HUES6 (cell line): ENCODE results near the gene KLHL40.

Experiments
- H3K27ac ChIP-seq: 2 replicates; pipeline ENCODE4 v1.7.0; 2013; ENCODE audit warnings: low read depth, mild to moderate bottlenecking, low read length, inconsistent platforms
- H3K27me3 ChIP-seq: 2 replicates; pipeline ENCODE4 v1.6.1; 2013; ENCODE audit warnings: low read length; ENCODE audit not compliant: control insufficient read depth, insufficient read depth
- H3K36me3 ChIP-seq: 2 replicates; pipeline ENCODE4 v1.6.1; 2013; ENCODE audit warnings: low read length; ENCODE audit not compliant: control insufficient read depth, insufficient read depth
- H3K4me1 ChIP-seq: 2 replicates; pipeline ENCODE4 v1.6.1; 2013; ENCODE audit warnings: low read length; ENCODE audit not compliant: control insufficient read depth, insufficient read depth
- H3K4me3 ChIP-seq: 2 replicates; pipeline ENCODE4 v1.5.1; 2013; ENCODE audit warnings: low read depth, low read length
- H3K9ac ChIP-seq: one replicate; pipeline ENCODE4 v1.6.1; 2013; ENCODE audit warnings: mild to moderate bottlenecking, low read length
- H3K9me3 ChIP-seq: 2 replicates; pipeline ENCODE4 v1.6.1; 2013; ENCODE audit warnings: low read depth, low read length; ENCODE audit not compliant: control insufficient read depth, insufficient read depth

The KLHL40 gene

DNA sequence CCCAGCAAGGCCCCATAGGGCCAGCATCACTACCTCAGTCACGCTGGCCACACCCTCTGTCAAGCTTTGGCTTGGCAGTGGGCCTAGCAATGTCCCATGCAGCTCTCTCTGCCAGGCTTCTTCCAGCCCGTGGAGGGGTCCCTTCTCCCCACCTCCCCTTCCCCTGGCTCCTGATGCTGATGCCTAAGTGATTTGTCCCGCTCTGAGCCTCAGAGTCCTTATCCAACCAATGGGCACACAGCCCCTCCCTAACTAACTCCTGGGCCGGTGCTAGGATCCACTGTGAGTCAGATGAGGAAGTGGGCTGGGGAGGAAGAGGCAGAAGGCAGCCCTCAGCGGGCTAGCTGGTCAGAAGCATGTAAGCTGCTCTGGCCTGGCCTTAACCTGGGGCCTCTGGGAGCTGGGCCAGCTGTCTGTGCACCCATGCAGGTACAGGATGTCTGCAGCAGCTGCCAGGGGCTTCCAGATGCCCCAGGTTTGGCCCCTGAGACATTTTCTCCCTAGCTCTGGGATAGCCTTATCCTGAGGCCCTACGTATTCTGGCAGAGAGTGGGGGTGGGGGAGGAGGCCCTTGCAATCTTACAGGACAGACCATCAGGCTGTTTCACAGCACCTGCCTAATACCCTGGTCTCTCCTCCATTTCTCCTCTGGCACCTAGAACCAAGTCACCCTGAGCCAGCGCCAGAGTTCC is 32.6 kb upstream of the KLHL40 start:
- Histone ChIP-seq H3K4me3 (peak overlapping the region; percentile 66; the same call in 1 of the 2 replicates), H3K27ac (no peak overlapping the region)

GRCh38 chr3:42653303-42653559 is 32.1 kb upstream of the KLHL40 start:
- H3K36me3 ChIP-seq: peaks cover 12% of the 10 kb centered on the region
- no peaks in the 10 kb centered on the region for H3K27me3 ChIP-seq
- peak overlapping the region; percentile 66 for H3K4me3 ChIP-seq
- peak overlapping the region; percentile 39 for H3K9ac ChIP-seq
- H3K27ac ChIP-seq: no peak overlapping the region
- H3K9me3 ChIP-seq: no peaks in the 10 kb centered on the region
- peaks cover 47% of the 10 kb centered on the region for H3K4me1 ChIP-seq

More for the DNA sequence above, 32.6 kb upstream of the KLHL40 start:
- no peaks in the 10 kb centered on the region for H3K27me3 ChIP-seq
- H3K36me3 ChIP-seq: peaks cover 16% of the 10 kb centered on the region
- no peaks in the 10 kb centered on the region for H3K9me3 ChIP-seq
- peak overlapping the region; percentile 39 for H3K9ac ChIP-seq
- peaks cover 51% of the 10 kb centered on the region for H3K4me1 ChIP-seq

DNA sequence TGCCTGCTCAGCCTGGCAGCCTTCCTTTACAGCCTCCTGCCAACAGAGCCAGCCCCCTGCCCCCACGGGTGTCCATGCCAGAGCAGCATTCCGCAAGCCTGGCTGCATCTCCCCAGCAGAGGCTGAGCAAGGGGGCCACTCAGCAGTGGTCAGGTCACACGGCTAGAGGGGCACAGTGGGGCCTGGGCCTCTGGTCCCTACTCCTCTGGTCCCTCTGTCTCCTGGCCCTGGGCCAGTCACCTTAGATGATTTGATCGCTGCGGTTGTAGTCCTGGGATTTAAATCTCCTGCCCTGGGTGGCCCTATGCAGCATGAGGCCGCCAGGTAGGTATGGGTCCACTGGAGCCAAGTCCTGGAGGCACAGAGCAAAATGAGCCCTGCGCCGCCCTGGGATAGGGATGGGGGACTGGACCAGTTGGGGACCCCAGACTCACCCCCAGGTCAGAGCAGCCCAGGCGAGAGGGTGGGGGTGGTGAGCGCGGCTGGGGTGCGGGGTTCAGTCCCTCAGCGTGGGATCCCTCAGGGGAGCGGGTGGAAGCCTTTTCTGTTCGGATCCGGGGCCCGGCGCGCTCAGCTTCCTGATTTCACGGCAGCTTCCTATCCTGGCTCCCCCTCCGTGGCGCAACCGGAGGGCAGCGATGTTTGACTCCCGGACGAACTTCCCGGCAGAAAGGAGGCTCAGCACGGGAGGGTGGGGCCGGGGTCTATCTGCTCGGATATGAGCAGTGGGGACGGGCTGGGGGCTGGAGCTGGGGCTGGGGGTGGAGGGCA is 31.6 kb upstream of the KLHL40 start, which contains the start of gene ZBTB47:
Gene ZBTB47, plus strand, starts transcription at position 138 of the 771 bp plus-strand sequence. CDS start 4,659 bp downstream, outside the sequence.
- H3K4me3 ChIP-seq: peak within 1 kb of the TSS; percentile 66
- H3K27me3 ChIP-seq: no peaks in the 10 kb centered on the region
- H3K27ac ChIP-seq: peak within 1 kb of the TSS; percentile 50; the same call in 1 of the 2 replicates
- H3K9ac ChIP-seq: peak within 1 kb of the TSS; percentile 67
- H3K36me3 ChIP-seq: peaks cover 12% of the 10 kb centered on the region
- H3K4me1 ChIP-seq: peaks cover 47% of the 10 kb centered on the region
- H3K9me3 ChIP-seq: no peaks in the 10 kb centered on the region

DNA sequence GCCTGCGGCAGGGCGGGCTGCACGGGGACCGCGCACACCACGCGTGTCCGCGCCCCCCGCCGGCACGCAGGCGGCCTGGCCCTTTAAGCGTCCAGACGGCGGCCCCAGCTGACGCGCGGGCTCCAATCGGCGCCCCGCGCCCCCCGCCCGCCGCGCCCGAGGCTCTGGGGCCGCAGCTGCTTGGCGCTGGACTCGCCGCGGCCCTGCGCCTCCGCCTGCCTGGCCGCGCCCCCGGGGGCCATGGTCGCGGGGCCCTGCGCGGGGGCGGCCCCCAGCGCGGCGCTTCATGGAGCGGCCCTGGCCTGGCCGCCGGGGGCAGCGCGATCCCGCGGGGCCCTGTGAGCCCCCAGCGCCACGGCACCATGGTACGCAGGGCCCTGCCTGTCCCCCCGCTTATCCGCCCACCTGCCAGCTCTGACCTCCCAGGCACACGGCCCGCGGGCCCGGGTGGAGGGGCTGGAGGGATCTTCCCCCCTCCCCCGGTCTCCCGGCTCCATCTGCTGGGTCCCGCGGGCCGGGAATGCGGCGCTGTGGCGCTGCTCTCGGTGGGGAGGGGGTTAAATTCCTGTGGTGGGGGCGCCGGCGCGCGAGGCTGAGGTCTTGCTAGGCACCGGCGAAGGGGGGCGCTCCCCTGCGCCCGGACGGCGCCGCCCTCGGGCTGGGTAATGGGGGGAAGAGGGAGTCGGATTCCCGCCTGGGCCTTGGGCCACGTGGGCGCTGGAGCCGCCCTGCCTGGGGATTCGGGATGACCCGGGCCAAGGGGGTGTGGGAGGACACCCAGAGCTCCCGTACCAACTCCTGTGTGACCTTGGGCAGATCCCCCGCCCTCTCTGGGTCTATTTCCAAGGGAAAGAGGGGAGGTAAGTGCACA is 30.8 kb upstream of the KLHL40 start:
- peak overlapping the region; percentile 67 for H3K9ac ChIP-seq
- H3K27ac ChIP-seq: peak overlapping the region; percentile 50; the same call in 1 of the 2 replicates
- peak overlapping the region; percentile 66 for H3K4me3 ChIP-seq
- no peaks in the 10 kb centered on the region for H3K9me3 ChIP-seq
- peaks cover 8% of the 10 kb centered on the region; the same call in 1 of the 2 replicates for H3K36me3 ChIP-seq
- H3K4me1 ChIP-seq: peaks cover 47% of the 10 kb centered on the region
- no peaks in the 10 kb centered on the region for H3K27me3 ChIP-seq

DNA sequence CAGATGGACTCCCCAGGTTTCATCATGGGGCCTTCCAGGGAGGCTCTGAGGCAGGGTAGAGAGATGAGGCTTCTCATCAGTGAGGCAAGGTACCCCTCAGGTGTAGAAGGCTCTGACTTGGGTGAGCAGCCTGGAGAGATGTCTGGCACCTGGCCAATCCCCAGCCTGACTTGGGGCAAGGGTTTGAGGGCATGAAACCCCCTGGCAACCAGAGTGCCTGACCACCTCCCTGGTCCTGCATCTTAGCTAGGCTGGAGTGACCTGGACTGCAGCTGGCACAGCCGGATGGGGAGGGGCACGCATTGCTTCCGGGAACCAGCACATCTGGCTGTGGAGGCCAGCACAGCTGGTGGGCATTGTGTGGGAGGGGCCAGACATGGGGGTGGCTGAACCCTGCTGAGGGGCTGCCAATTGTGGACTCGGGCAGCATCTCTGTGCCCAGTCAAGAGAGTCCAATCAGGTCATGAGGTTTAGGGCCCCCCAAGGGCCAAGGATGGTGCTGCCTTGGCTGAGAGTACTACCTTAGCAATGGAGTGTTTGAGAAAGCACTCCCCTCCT is 29.9 kb upstream of the KLHL40 start:
- H3K9ac ChIP-seq: peak overlapping the region; percentile 67
- H3K27ac ChIP-seq: no peak overlapping the region
- peaks cover 47% of the 10 kb centered on the region for H3K4me1 ChIP-seq
- H3K9me3 ChIP-seq: no peaks in the 10 kb centered on the region
- H3K36me3 ChIP-seq: peaks cover 8% of the 10 kb centered on the region; the same call in 1 of the 2 replicates
- H3K4me3 ChIP-seq: peak overlapping the region; percentile 66
- H3K27me3 ChIP-seq: no peaks in the 10 kb centered on the region

- Histone ChIP-seq H3K4me3 (no peak overlapping the region), H3K36me3 (peaks cover 8% of the 10 kb centered on the region; the same call in 1 of the 2 replicates), H3K4me1 (peaks cover 40% of the 10 kb centered on the region), H3K9ac (no peak overlapping the region), H3K9me3 (no peaks in the 10 kb centered on the region), H3K27ac (no peak overlapping the region), H3K27me3 (no peaks in the 10 kb centered on the region)
Measured at GRCh38 chr3:42655980-42656679, 29.2 kb upstream of the KLHL40 start.

DNA sequence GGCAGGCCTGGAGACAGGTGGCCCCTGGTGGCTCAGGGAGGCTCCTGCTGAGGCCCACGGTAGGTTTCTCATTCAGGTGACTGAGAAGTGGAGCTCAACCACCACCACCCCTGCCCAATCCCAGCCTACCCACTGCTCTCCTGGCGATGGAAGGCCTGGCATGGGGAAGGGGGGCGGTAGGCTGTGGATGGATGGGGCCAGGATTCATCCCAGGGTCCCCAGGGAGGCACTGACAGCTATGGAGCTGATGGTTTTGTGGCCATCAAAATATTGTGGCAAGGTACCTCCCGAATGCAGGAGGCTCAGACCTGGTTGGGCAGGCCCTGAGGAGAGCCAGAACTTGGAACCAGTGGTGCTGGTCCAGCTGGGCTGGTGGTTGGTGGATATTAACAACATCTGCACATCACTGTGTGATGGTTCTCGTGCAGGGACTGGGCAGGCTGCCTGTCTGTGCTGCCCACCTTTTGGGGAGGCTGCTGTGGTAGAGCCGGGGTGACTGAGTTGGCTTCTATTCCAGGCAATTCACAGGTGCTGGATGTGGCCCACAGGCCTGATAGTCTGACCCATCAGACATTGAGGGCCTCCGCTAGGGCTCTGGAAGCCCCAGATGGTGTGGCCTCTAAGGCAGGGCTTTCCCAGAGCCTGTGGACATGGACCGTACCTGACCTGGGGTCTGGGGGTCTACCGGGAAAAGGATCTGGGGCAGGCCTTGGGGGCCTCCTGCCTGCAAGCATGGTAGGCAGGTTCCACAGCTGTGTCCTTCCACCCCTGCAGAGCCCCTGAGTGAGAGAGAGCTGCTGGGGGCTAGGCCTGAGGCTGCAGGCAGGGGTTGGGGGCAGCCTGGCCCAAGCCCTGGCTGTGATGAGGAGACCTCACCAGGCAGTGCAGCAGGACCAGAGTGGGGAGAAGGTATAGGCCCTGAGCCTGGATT is 28.4 kb upstream of the KLHL40 start:
- peaks cover 8% of the 10 kb centered on the region; the same call in 1 of the 2 replicates for H3K36me3 ChIP-seq
- no peaks in the 10 kb centered on the region for H3K9me3 ChIP-seq
- no peak overlapping the region for H3K4me3 ChIP-seq
- H3K27me3 ChIP-seq: no peaks in the 10 kb centered on the region
- H3K9ac ChIP-seq: no peak overlapping the region
- H3K4me1 ChIP-seq: peaks cover 32% of the 10 kb centered on the region
- no peak overlapping the region for H3K27ac ChIP-seq

DNA sequence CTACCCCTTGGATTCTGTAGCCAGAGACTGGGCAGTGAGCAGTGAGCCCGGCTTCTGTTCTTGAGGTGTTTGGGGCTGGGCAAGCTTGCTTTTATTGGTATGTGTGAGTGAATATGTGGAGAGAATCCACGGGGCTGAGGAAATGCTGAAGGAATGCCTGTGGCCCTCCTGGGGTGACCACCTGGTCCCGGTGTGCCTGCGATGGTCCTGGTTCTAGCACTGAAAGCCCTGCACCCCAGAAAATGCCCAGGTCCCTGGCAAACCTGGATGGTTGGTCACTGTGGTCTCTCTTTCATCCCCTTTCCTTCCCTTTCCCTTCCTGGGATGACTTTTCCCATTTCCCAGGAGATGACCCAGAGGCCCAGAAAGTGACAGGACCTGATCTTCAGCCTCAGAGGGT is 27.7 kb upstream of the KLHL40 start:
- Histone ChIP-seq H3K27ac (no peak overlapping the region), H3K9ac (no peak overlapping the region), H3K36me3 (peaks cover 8% of the 10 kb centered on the region; the same call in 1 of the 2 replicates), H3K4me3 (no peak overlapping the region), H3K4me1 (peaks cover 24% of the 10 kb centered on the region), H3K27me3 (no peaks in the 10 kb centered on the region), H3K9me3 (no peaks in the 10 kb centered on the region)

DNA sequence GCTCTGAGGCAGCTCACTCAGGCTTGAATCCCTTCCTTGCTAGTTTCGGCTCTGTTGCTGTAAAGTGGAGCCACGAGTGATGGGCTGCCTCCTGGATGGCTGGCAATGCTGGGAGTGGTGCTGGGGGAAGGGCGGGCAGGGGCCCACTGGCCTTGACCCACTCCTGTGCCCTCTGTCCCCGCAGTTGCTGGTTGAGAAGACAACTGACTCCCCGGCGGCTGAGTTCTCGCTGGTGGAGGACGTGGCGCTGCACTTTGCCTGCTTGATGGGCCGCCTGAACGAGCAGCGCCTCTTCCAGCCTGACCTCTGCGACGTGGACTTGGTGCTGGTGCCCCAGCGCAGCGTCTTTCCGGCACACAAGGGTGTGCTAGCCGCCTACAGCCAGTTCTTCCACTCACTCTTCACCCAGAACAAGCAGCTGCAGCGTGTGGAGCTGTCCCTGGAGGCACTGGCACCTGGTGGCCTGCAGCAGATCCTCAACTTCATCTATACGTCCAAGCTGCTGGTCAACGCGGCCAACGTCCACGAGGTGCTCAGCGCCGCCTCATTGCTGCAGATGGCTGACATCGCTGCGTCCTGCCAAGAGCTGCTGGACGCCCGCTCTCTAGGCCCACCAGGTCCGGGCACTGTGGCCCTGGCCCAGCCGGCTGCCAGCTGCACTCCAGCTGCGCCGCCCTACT is 27.1 kb upstream of the KLHL40 start:
- no peak overlapping the region for H3K27ac ChIP-seq
- no peaks in the 10 kb centered on the region for H3K9me3 ChIP-seq
- no peaks in the 10 kb centered on the region for H3K27me3 ChIP-seq
- H3K4me3 ChIP-seq: no peak overlapping the region
- H3K4me1 ChIP-seq: peaks cover 19% of the 10 kb centered on the region
- H3K9ac ChIP-seq: no peak overlapping the region
- peaks cover 8% of the 10 kb centered on the region; the same call in 1 of the 2 replicates for H3K36me3 ChIP-seq
